K562 (cell line): ENCODE data around the gene ZC3H10. TPM values are rescaled to one million over a fixed set of nuclear protein-coding genes. Genes with fewer than 3 reads are reported as not detected.

Source experiments
- ARID4B ChIP-seq: sonication (generic); formaldehyde crosslinking; IDR thresholded peaks from 2 replicates; pipeline ENCODE4 v1.8.0; 2022; ENCODE audit warnings: mild to moderate bottlenecking, missing genetic modification reagents
- BHLHE40 ChIP-seq: IDR thresholded peaks from 2 replicates; pipeline ENCODE4 v1.6.1; 2011; ENCODE audit warnings: low read length, improper control_type of control experiment
- BRD9 ChIP-seq: fragments of 450-650 bp; IDR thresholded peaks from 2 replicates; pipeline ENCODE4 v1.6.1; 2018; ENCODE audit warnings: low read depth; ENCODE audit not compliant: partially characterized antibody
- CHD1 ChIP-seq: fragments of 200-600 bp; sonication (generic); IDR thresholded peaks from one replicate; pipeline ENCODE4 v1.6.1; 2012; ENCODE audit warnings: mild to moderate bottlenecking, moderate library complexity, low read length, inconsistent platforms
- DPF2 ChIP-seq: fragments of 450-650 bp; IDR thresholded peaks from 2 replicates; pipeline ENCODE4 v1.6.1; 2016
- HDAC2 ChIP-seq: fragments of 450-650 bp; IDR thresholded peaks from 2 replicates; pipeline ENCODE4 v1.6.1; 2016; ENCODE audit warnings: mild to moderate bottlenecking
- HIVEP1 ChIP-seq: fragments of 250-450 bp; sonication (Bioruptor Pico); IDR thresholded peaks from 2 replicates; pipeline ENCODE4 v1.4.0; 2020; ENCODE audit warnings: mild to moderate bottlenecking
- HSF4 ChIP-seq: fragments of 250-450 bp; sonication (Bioruptor Pico); IDR thresholded peaks from 2 replicates; pipeline ENCODE4 v2.1.2; 2022; ENCODE audit warnings: mild to moderate bottlenecking, moderate library complexity, borderline replicate concordance
- NR2C2 ChIP-seq, 2 experiments: fragments of 200-800 bp in 1 of 2; sonication (Bioruptor generic) in 1 of 2; sonication (generic) in 1 of 2; formaldehyde crosslinking in 1 of 2; IDR thresholded peaks; 2 replicates each; pipeline versions ENCODE4 v1.6.1 to v1.8.0; 2016 to 2022; ENCODE audit warnings: mild to moderate bottlenecking in 1 of 2, missing compliant biosample characterization in 1 of 2, missing genetic modification characterization in 1 of 2, missing genetic modification reagents in 1 of 2
- PHF8 ChIP-seq: fragments of 200-600 bp; sonication (generic); IDR thresholded peaks from 2 replicates; pipeline ENCODE4 v1.6.1; 2012; ENCODE audit warnings: mixed run types, mild to moderate bottlenecking, inconsistent platforms, low read length, moderate library complexity, borderline replicate concordance
- POLR2B ChIP-seq: fragments of 450-650 bp; IDR thresholded peaks from 2 replicates; pipeline ENCODE4 v1.6.1; 2018; ENCODE audit warnings: low read depth; ENCODE audit not compliant: partially characterized antibody
- SNAPC5 ChIP-seq: fragments of 250-450 bp; sonication (Bioruptor Pico); IDR thresholded peaks from 2 replicates; pipeline ENCODE4 v1.8.0; 2021; ENCODE audit warnings: moderate library complexity, mild to moderate bottlenecking, inconsistent platforms
- STAT6 ChIP-seq: sonication (generic); formaldehyde crosslinking; IDR thresholded peaks from 2 replicates; pipeline ENCODE4 v1.8.1; 2023; ENCODE audit warnings: mild to moderate bottlenecking, missing genetic modification reagents
- VEZF1 ChIP-seq: fragments of 200-800 bp; sonication (Bioruptor generic); IDR thresholded peaks from 2 replicates; pipeline ENCODE4 v1.6.1; 2017; ENCODE audit warnings: missing genetic modification characterization, missing compliant biosample characterization
- ZBTB43 ChIP-seq: sonication (generic); formaldehyde crosslinking; IDR thresholded peaks from 2 replicates; pipeline ENCODE4 v1.8.0; 2023; ENCODE audit warnings: mild to moderate bottlenecking, missing genetic modification reagents
- ZC3H11A ChIP-seq: IDR thresholded peaks from 2 replicates; pipeline ENCODE4 v1.6.1; 2012; ENCODE audit warnings: low read depth, low read length, improper control_type of control experiment
- ZNF830 ChIP-seq: fragments of 250-450 bp; sonication (Bioruptor Pico); IDR thresholded peaks from 2 replicates; pipeline ENCODE4 v1.5.0; 2021; ENCODE audit warnings: mild to moderate bottlenecking
- polyA plus RNA-seq, 8 experiments: library from polyadenylated mRNA; depleted of rRNA in 4 of 8; stranded (reverse) in 5 of 8; unstranded in 3 of 8; fragments of >200 nt; fragmentation: Nextera tagmentation in 2 of 8; fragmentation: Illumina TruSeq in 1 of 8; extraction: Ambion mirVana in 2 of 8; extraction: Trizol in 1 of 8; gene quantifications; 2 replicates each; pipeline versions ENCODE4 v1.2.1 to v1.2.3, GENCODE V29; 2011 to 2014; ENCODE audit warnings: inconsistent platforms in 1 of 8, missing spikeins in 1 of 8
- total RNA-seq, 7 experiments: library from RNA; depleted of rRNA in 6 of 7; stranded (reverse); fragments of >200 nt in 6 of 7; fragmentation: Illumina TruSeq in 2 of 7; extraction: Trizol in 2 of 7; gene quantifications; 2 replicates each; pipeline versions ENCODE4 v1.2.1 to v1.2.3, GENCODE V29; 2011 to 2021; ENCODE audit warnings: low replicate concordance in 1 of 7

ZC3H10 gene
- total and polyA plus RNA-seq, 9 of the 15 experiments (the other 6 are each of a cell fraction or from before 2014, with no cell fraction given), result 0.31 to 4.1 (median 1.6) TPM

GRCh38 chr12:56127888-56128669 is 10.0 kb downstream of the ZC3H10 start, which contains the start of gene ESYT1 (continued):
- TF ChIP-seq ZNF830 (CRISPR knock-in tag), result 0 out of 2 replicates have a peak, but pooled peaks have one; percentile 57
- peak; percentile 56; the same call in 1 of the 2 replicates for TF ChIP-seq PHF8
- TF ChIP-seq HSF4 (CRISPR knock-in tag), result no peak
- TF ChIP-seq BRD9, result peak; percentile 83
- TF ChIP-seq ZC3H11A, result no peak
- TF ChIP-seq CHD1, result no peak
- TF ChIP-seq POLR2B, result peak; percentile 88
- no peak for TF ChIP-seq NR2C2 (CRISPR knock-in tag; IDR thresholded peaks at IDR 0.05)
- TF ChIP-seq NR2C2 (tag; IDR thresholded peaks at IDR 0.05), result peak; percentile 12; the same call in 1 of the 2 replicates
- peak; percentile 41 for TF ChIP-seq ARID4B (CRISPR knock-in tag)
- TF ChIP-seq BHLHE40, result peak; percentile 99
- no peak for TF ChIP-seq STAT6
- no peak for TF ChIP-seq SNAPC5 (CRISPR knock-in tag)
- peak; percentile 18; the same call in 1 of the 2 replicates for TF ChIP-seq HDAC2
- TF ChIP-seq HIVEP1 (CRISPR knock-in tag), result no peak
- 0 out of 2 replicates have a peak, but pooled peaks have one; percentile 27 for TF ChIP-seq DPF2
- no peak for TF ChIP-seq ZBTB43 (CRISPR knock-in tag)
- peak; percentile 47 for TF ChIP-seq VEZF1
